ENCODE measurements around the gene TMEM212. TPM values are rescaled to one million over a fixed set of nuclear protein-coding genes. Genes with fewer than 3 reads are reported as not detected.

The TMEM212 gene
- total RNA-seq, 1 donor from 2014 or later, result not detected

DNA sequence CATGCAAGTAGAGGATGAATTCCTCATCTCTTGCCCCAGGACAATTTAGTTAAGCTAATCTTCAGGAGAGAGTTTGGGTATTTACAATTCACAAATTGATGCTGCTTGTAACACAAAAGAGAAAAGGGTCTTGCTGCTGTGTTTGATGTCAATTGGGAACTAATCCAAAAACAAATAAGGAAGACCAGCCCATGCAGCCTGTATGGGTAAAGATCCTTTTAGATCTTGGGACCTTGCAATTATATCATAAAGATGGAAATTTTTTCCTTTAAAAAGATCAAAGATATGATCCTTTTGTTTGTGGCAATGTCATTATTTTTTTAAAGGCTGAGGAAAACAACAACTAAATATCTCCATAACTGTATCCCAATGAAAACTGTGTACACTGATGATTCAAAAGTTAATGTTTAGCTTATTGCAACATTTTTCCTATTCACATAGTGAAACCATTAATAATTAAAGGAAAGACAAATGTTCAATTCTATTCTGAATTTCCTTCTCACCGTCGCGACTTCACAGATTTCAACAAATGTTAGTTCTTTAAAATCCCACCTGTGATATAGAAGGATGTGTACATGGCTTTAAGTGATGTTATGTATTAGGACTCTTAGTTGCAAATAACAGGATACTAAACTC lies 40.2 kb downstream of the TMEM212 start:
- no peak overlapping the region for H3K4me3 Mint-ChIP-seq (ENCODE audit: unreplicated experiment)
- H3K27ac Mint-ChIP-seq (ENCODE audit: unreplicated experiment), result no peak overlapping the region
- H3K9me3 Mint-ChIP-seq (ENCODE audit: unreplicated experiment), result peaks cover 1% of the 10 kb centered on the region
- peaks cover 6% of the 10 kb centered on the region for H3K4me1 Mint-ChIP-seq (ENCODE audit: low read depth, unreplicated experiment)
- TF ChIP-seq, protein P1, sequence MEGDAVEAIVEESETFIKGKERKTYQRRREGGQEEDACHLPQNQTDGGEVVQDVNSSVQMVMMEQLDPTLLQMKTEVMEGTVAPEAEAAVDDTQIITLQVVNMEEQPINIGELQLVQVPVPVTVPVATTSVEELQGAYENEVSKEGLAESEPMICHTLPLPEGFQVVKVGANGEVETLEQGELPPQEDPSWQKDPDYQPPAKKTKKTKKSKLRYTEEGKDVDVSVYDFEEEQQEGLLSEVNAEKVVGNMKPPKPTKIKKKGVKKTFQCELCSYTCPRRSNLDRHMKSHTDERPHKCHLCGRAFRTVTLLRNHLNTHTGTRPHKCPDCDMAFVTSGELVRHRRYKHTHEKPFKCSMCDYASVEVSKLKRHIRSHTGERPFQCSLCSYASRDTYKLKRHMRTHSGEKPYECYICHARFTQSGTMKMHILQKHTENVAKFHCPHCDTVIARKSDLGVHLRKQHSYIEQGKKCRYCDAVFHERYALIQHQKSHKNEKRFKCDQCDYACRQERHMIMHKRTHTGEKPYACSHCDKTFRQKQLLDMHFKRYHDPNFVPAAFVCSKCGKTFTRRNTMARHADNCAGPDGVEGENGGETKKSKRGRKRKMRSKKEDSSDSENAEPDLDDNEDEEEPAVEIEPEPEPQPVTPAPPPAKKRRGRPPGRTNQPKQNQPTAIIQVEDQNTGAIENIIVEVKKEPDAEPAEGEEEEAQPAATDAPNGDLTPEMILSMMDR (IDR thresholded peaks at IDR 0.05; ENCODE audit: partially characterized antibody, unreplicated experiment), result no peak
- H3K27me3 Mint-ChIP-seq (ENCODE audit: unreplicated experiment), result no peaks in the 10 kb centered on the region
- no peak for DNase-seq
- no peaks in the 10 kb centered on the region for H3K36me3 Mint-ChIP-seq (ENCODE audit: unreplicated experiment)

DNA sequence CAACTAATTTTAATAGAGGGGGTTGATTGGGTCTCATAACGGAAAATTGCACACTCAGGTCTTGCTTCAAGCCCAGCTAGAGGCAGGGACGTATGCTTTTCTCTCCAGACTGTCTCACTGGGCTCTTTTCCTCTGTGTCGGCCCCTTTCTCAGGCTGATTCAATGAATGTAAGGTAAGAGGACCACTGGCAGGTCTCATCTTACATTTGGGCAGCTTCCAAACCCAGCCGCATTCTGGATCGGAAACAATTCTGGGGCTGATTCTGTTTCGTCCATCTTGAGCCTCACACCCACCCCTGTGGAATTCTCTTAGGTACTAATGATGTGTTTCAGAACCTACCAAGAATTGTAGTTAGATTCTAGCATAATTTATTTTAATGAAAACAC lies 40.7 kb downstream of the TMEM212 start:
- Mint-ChIP-seq H3K4me3 (ENCODE audit: unreplicated experiment) (no peak overlapping the region), H3K9me3 (ENCODE audit: unreplicated experiment) (peaks cover 1% of the 10 kb centered on the region), H3K27me3 (ENCODE audit: unreplicated experiment) (no peaks in the 10 kb centered on the region), H3K27ac (ENCODE audit: unreplicated experiment) (no peak overlapping the region), H3K4me1 (ENCODE audit: low read depth, unreplicated experiment) (peaks cover 6% of the 10 kb centered on the region), H3K36me3 (ENCODE audit: unreplicated experiment) (no peaks in the 10 kb centered on the region)
- DNase-seq, result no peak
- TF ChIP-seq, protein P1 (IDR thresholded peaks at IDR 0.05; ENCODE audit: partially characterized antibody, unreplicated experiment), result no peak

DNA sequence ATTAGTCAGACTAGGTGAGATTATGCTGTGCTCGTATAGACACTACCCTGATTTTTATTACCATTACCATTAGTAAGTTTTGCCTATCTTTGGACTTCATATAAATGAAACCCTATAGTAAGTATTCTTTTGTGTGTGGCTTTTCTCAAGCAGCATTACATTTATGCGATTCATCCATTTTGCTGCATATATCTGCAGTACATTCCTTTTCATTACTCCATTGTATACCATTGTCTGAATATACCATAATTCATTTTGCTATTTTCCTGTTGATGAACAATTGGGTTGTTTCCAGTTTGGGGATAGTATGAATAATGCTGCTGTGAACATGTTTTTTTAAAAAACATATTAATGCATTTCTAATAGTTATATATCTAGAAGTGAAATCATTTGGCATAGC lies 45.3 kb downstream of the TMEM212 start:
- Mint-ChIP-seq H3K4me3 (ENCODE audit: unreplicated experiment) (no peak overlapping the region), H3K9me3 (ENCODE audit: unreplicated experiment) (peaks cover 1% of the 10 kb centered on the region), H3K27ac (ENCODE audit: unreplicated experiment) (no peak overlapping the region), H3K27me3 (ENCODE audit: unreplicated experiment) (no peaks in the 10 kb centered on the region), H3K4me1 (ENCODE audit: low read depth, unreplicated experiment) (no peaks in the 10 kb centered on the region), H3K36me3 (ENCODE audit: unreplicated experiment) (no peaks in the 10 kb centered on the region)
- DNase-seq, result no peak
- TF ChIP-seq, protein P1 (IDR thresholded peaks at IDR 0.05; ENCODE audit: partially characterized antibody, unreplicated experiment), result no peak

DNA sequence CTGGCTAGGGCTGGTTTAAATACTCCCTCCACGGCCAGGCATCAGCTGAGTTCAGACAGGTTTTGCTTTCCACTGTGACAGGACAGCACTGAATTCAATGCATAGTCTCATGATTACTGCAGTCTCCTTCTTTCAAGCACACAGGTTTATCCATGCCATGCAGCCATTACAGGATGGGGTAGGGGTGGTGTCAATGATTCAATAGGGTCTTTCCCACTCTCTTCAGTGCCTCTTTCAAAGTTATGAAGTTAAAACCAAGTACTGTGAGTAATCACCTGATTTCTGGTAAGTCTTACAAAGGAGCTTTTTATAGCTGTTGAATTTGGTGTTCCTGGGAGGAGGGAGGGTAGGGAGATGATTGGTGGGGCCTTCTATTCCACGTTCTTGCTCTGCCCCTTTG lies 47.2 kb downstream of the TMEM212 start:
- TF ChIP-seq, protein P1 (IDR thresholded peaks at IDR 0.05; ENCODE audit: partially characterized antibody, unreplicated experiment), result no peak
- Mint-ChIP-seq H3K4me3 (ENCODE audit: unreplicated experiment) (no peak overlapping the region), H3K36me3 (ENCODE audit: unreplicated experiment) (no peaks in the 10 kb centered on the region), H3K4me1 (ENCODE audit: low read depth, unreplicated experiment) (peaks cover under 1% of the 10 kb centered on the region), H3K9me3 (ENCODE audit: unreplicated experiment) (peaks cover 1% of the 10 kb centered on the region), H3K27ac (ENCODE audit: unreplicated experiment) (no peak overlapping the region), H3K27me3 (ENCODE audit: unreplicated experiment) (no peaks in the 10 kb centered on the region)
- no peak for DNase-seq

DNA sequence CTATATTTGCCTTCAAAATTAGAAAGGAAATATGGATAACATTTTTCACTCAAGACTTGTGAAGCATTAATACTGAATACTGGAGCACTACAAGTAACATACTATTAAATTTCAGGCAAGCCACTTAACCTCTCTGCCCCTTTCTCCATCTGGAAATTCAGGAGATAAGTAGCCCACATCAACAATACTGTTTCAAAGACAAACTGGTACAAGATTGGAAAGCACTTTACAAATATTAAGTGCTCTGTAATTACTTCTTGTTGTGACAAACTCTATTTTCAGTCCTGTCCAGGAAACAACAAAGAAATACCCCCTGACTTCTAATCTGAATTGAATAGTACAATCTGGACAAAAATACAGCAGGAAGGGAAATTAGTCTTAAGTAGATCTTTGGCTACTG lies 49.3 kb downstream of the TMEM212 start:
- Mint-ChIP-seq H3K27ac (ENCODE audit: unreplicated experiment) (no peak overlapping the region), H3K4me3 (ENCODE audit: unreplicated experiment) (no peak overlapping the region), H3K4me1 (ENCODE audit: low read depth, unreplicated experiment) (peaks cover 2% of the 10 kb centered on the region), H3K9me3 (ENCODE audit: unreplicated experiment) (no peaks in the 10 kb centered on the region), H3K36me3 (ENCODE audit: unreplicated experiment) (no peaks in the 10 kb centered on the region), H3K27me3 (ENCODE audit: unreplicated experiment) (no peaks in the 10 kb centered on the region)
- TF ChIP-seq, protein P1 (IDR thresholded peaks at IDR 0.05; ENCODE audit: partially characterized antibody, unreplicated experiment), result no peak
- DNase-seq, result no peak

All from glutamatergic neuron (in vitro differentiated cells).